GM12878 (cell line): ENCODE data around the gene CCHCR1. TPM values are rescaled to one million over a fixed set of nuclear protein-coding genes. Genes with fewer than 3 reads are reported as not detected.

Experiments used
- ATAC-seq: fragments of 200-7000 bp; cut with Tn5 transposase; 3 replicates; pipeline ENCODE4 v1.9.1; 2020; ENCODE audit warnings: mild to moderate bottlenecking, moderate library complexity
- BruUV-seq: library from RNA; stranded (reverse); fragments of 400-500 nt; replicated peaks from 2 replicates; lab custom pipeline; 2021; lab: Mats Ljungman, UMichigan
- CTCF ChIA-PET: fragments of 300-600 bp; sonication (Branson Sonifier 250); formaldehyde crosslinking; extraction: SDS; loops from one replicate; lab custom pipeline; 2021; ENCODE audit warnings: inconsistent platforms; lab: Yijun Ruan, JAX
- POLR2A ChIA-PET: fragments of 350-600 bp; formaldehyde crosslinking; extraction: SDS; loops from one replicate; lab custom pipeline; 2021; ENCODE audit warnings: inconsistent platforms; lab: Charles Lee
- RAD21 ChIA-PET: fragments of 300-600 bp; sonication (Branson Sonifier 250); formaldehyde crosslinking; loops from one replicate; lab custom pipeline; 2023; ENCODE audit warnings: antibody characterized with exemption; ENCODE audit not compliant: unreplicated experiment; lab: Charles Lee
- SMC1A ChIA-PET: fragments of 300-600 bp; sonication (Branson Sonifier 250); formaldehyde crosslinking; loops from one replicate; lab custom pipeline; 2023; ENCODE audit not compliant: unreplicated experiment, uncharacterized antibody; lab: Charles Lee
- DNase-seq: peaks from one replicate; pipeline ENCODE4 v3.0.0-alpha.2; 2011; ENCODE audit warnings: low read depth, low spot score
- FAIRE-seq: peaks from 3 replicates; lab custom pipeline; 2011; peaks lifted over from hg19 to GRCh38; lab: Jason Lieb, UNC
- H2AFZ ChIP-seq: 2 replicates; pipeline ENCODE4 v1.6.0; 2011; ENCODE audit warnings: low read depth, low read length, control low read depth; ENCODE audit not compliant: control insufficient read depth
- H3K27ac ChIP-seq: 2 replicates; pipeline ENCODE4 v1.5.1; 2011; ENCODE audit warnings: control low read depth; ENCODE audit not compliant: control insufficient read depth, insufficient read depth
- H3K27me3 ChIP-seq, 2 experiments: replicated peaks in 1 of 2; 2 replicates each; pipeline versions ENCODE4 v1.6.0 to v1.6.1; 2011; ENCODE audit warnings: low read length in 1 of 2; ENCODE audit not compliant: control insufficient read depth in 2 of 2, insufficient read depth in 2 of 2
- H3K36me3 ChIP-seq, 2 experiments: 2 replicates each; pipeline ENCODE4 v1.5.1; 2011; ENCODE audit warnings: low read length in 1 of 2; ENCODE audit not compliant: control insufficient read depth in 2 of 2, insufficient read depth in 2 of 2
- H3K4me1 ChIP-seq: 2 replicates; pipeline ENCODE4 v1.6.1; 2011; ENCODE audit warnings: mild to moderate bottlenecking, low read length, moderate library complexity, mixed read lengths; ENCODE audit not compliant: control insufficient read depth, insufficient read depth
- H3K4me2 ChIP-seq: 2 replicates; pipeline ENCODE4 v1.6.0; 2011; ENCODE audit warnings: control low read depth; ENCODE audit not compliant: control insufficient read depth, insufficient read depth
- H3K4me3 ChIP-seq: fragments of 200-600 bp; sonication (generic); 2 replicates; pipeline ENCODE4 v1.5.1; 2016
- H3K79me2 ChIP-seq: 2 replicates; pipeline ENCODE4 v1.6.0; 2011; ENCODE audit warnings: low read length; ENCODE audit not compliant: control insufficient read depth, insufficient read depth
- H3K9ac ChIP-seq: 2 replicates; pipeline ENCODE4 v1.8.0; 2011; ENCODE audit warnings: low read length, control low read depth, mixed read lengths; ENCODE audit not compliant: control insufficient read depth, insufficient read depth
- H3K9me3 ChIP-seq: replicated peaks from 3 replicates; pipeline ENCODE4 v1.5.1; 2011; ENCODE audit warnings: mild to moderate bottlenecking, low read length; ENCODE audit not compliant: control insufficient read depth, insufficient read depth
- H4K20me1 ChIP-seq: 2 replicates; pipeline ENCODE4 v1.6.0; 2011; ENCODE audit not compliant: control insufficient read depth, insufficient read depth
- ASH2L ChIP-seq: fragments of 300-600, 200-600 bp; sonication (generic); IDR thresholded peaks from 2 replicates; pipeline ENCODE4 v1.6.1; 2017; ENCODE audit warnings: low read depth, mild to moderate bottlenecking, borderline replicate concordance
- FOS ChIP-seq: IDR thresholded peaks from 3 replicates; pipeline ENCODE4 v1.6.1; 2011; ENCODE audit warnings: borderline replicate concordance; ENCODE audit not compliant: insufficient read length; ENCODE audit errors: extremely low read depth
- FOXK2 ChIP-seq: fragments of 450-650 bp; IDR thresholded peaks from 2 replicates; pipeline ENCODE4 v1.6.1; 2017; ENCODE audit warnings: mild to moderate bottlenecking, moderate library complexity
- GABPA ChIP-seq: IDR thresholded peaks from 2 replicates; pipeline ENCODE4 v1.6.1; 2014; ENCODE audit warnings: antibody characterized with exemption, low read depth, mild to moderate bottlenecking, inconsistent platforms
- PML ChIP-seq: IDR thresholded peaks from 2 replicates; pipeline ENCODE4 v1.6.1; 2012; ENCODE audit warnings: low read length, inconsistent platforms
- RBBP5 ChIP-seq: fragments of 200-600 bp; sonication (generic); conservative IDR thresholded peaks from 2 replicates; pipeline ENCODE4 v1.6.1; 2016
- ZNF622 ChIP-seq: fragments of 450-650 bp; IDR thresholded peaks from 2 replicates; pipeline ENCODE4 v1.6.1; 2017; ENCODE audit warnings: mild to moderate bottlenecking, inconsistent platforms
- WGBS: methylation state at CpG from one replicate; pipeline ENCODE4 v1.1.6; 2016; ENCODE audit warnings: low lambda C conversion rate; ENCODE audit not compliant: insufficient replicate concordance, insufficient coverage; ENCODE audit errors: missing lambda C conversion rate; 5-methylcytosine and 5-hydroxymethylcytosine counted together
- in situ Hi-C: fragments of 300-500 bp; cut with MboI; formaldehyde crosslinking; loops from 9 replicates; pipeline ENCODE4 v1.14.3; 2018; ENCODE audit warnings: mixed read lengths
- intact Hi-C: fragments of 100-400 bp; cut with micrococcal nuclease; formaldehyde crosslinking; loops from one replicate; pipeline ENCODE4 v1.14.2; 2022; ENCODE audit not compliant: unreplicated experiment
- polyA plus RNA-seq, 11 experiments: library from polyadenylated mRNA; depleted of rRNA in 4 of 11; unstranded in 6 of 11; stranded (reverse) in 5 of 11; fragments of >200 nt; fragmentation: Nextera tagmentation in 4 of 11; fragmentation: Illumina TruSeq in 1 of 11; extraction: Ambion mirVana in 4 of 11; extraction: Trizol in 1 of 11; gene quantifications; 1 replicate in 1 of 11; 2 replicates in 10 of 11; pipeline versions ENCODE4 v1.2.1 to v1.2.3, GENCODE V29; 2011 to 2016; ENCODE audit warnings: inconsistent platforms in 2 of 11, missing spikeins in 2 of 11, low read depth in 1 of 11
- total RNA-seq, 4 experiments: library from RNA; depleted of rRNA in 3 of 4; stranded (reverse); fragments of >200 nt in 3 of 4; fragmentation: Illumina TruSeq in 1 of 4; extraction: Trizol in 1 of 4; gene quantifications; 2 replicates each; pipeline versions ENCODE4 v1.2.1 to v1.2.3, GENCODE V29; 2013 to 2021
- TF ChIP-seq, protein P1 (sequence below): IDR thresholded peaks from 2 replicates; pipeline ENCODE4 v1.6.1; 2012; ENCODE audit warnings: low read depth, low read length, improper control_type of control experiment

Gene CCHCR1
- total and polyA plus RNA-seq, 10 of the 15 experiments (the other 5 are each of a cell fraction or from before 2014, with no cell fraction given): 1.0 to 35.2 (median 24.7) TPM

DNA sequence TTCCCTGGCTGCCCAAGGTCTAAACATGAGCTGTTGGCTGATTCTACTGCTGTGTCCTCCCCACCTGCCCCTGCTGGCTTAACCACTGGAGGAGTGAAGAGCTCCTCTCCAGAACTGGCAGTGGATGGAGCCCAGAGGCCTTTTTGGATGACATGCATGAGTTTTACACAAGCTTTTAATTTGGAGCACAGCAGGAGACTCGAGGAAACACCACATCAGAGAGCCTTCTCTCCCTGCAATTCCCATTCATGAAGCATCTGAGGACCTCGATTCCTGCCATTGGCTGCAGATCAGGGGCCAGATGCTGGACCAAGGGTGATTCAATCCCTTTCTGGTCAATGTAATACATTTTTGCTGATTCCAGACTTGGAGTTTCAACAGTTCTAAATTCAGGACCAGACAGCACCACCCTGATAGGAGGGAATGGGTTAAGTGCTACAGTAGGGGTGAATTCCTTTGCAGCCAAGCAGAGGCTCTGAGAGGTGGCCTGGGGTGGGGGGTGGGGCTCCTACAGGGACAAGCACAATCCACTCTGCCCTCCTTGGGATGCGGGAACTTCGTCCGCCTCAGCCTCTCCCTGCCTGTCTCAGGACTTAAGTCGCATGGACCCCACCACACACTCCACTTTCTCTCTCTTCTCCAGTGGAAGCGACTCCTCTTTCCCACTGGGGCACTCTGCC lies 43.6 kb downstream of the CCHCR1 start:
- WGBS: 28% methylated on average over 7 of the region's 7 CpGs
- H2AFZ ChIP-seq: no peak overlapping the region
- no peak overlapping the region for H3K9ac ChIP-seq
- no peaks in the 10 kb centered on the region for H3K36me3 ChIP-seq
- peaks cover 3 to 4% of the 10 kb centered on the region in 2 experiments; a peak in 3 of 4 replicates for H3K27me3 ChIP-seq
- ChIA-PET SMC1A (no interaction called here), POLR2A (no interaction called here), RAD21 (interaction anchor here (1.0 to 1.3 kb wide), 2 partner anchors 13 to 25 kb away, joined by 3 read pairs; no protein-coding TSS in a partner anchor), CTCF (interaction anchor here (1.3 kb wide), 1 partner anchor 22 kb away, joined by 3 read pairs; no protein-coding TSS in a partner anchor)
- no TSS peak for BruUV-seq
- intact Hi-C loops (no loop called here), in situ Hi-C loops (no loop called here)
- no peak overlapping the region for H3K4me2 ChIP-seq
- no peaks in the 10 kb centered on the region for H3K9me3 ChIP-seq
- no peak overlapping the region for H3K4me3 ChIP-seq
- FAIRE-seq (no peak), ATAC-seq (no peak), DNase-seq (no peak)
- TF ChIP-seq RBBP5 (no peak), FOS (no peak), FOXK2 (no peak), ZNF622 (no peak), ASH2L (no peak), PML (no peak), GABPA (no peak)
- TF ChIP-seq, protein P1, sequence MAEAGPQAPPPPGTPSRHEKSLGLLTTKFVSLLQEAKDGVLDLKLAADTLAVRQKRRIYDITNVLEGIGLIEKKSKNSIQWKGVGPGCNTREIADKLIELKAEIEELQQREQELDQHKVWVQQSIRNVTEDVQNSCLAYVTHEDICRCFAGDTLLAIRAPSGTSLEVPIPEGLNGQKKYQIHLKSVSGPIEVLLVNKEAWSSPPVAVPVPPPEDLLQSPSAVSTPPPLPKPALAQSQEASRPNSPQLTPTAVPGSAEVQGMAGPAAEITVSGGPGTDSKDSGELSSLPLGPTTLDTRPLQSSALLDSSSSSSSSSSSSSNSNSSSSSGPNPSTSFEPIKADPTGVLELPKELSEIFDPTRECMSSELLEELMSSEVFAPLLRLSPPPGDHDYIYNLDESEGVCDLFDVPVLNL: no peak
- no peaks in the 10 kb centered on the region for H3K4me1 ChIP-seq
- H3K79me2 ChIP-seq: no peaks in the 10 kb centered on the region
- H4K20me1 ChIP-seq: no peaks in the 10 kb centered on the region
- no peak overlapping the region for H3K27ac ChIP-seq
